Uterus (tissue), 2 donors: ENCODE results near the gene HPSE2.

Experiments used
- POLR2A ChIP-seq, 2 donors: fragments of 450-650 bp; IDR thresholded peaks; one replicate each; pipeline ENCODE4 v1.6.1; 2016; ENCODE audit warnings: antibody characterized with exemption in 2 of 2, mild to moderate bottlenecking in 1 of 2, moderate library complexity in 1 of 2
- TF ChIP-seq, protein P1 (sequence below), 4 experiments: fragments of 200-600 bp in 2 of 4; fragments of 450-650 bp in 2 of 4; sonication (generic) in 2 of 4; IDR thresholded peaks; one replicate each; pipeline ENCODE4 v1.5.1; 2016 to 2019; ENCODE audit warnings: antibody characterized with exemption in 4 of 4, mild to moderate bottlenecking in 2 of 4, moderate library complexity in 1 of 4

GRCh38 chr10:98920360-98920759, 315.3 kb downstream of the HPSE2 start:
- TF ChIP-seq, protein P1, sequence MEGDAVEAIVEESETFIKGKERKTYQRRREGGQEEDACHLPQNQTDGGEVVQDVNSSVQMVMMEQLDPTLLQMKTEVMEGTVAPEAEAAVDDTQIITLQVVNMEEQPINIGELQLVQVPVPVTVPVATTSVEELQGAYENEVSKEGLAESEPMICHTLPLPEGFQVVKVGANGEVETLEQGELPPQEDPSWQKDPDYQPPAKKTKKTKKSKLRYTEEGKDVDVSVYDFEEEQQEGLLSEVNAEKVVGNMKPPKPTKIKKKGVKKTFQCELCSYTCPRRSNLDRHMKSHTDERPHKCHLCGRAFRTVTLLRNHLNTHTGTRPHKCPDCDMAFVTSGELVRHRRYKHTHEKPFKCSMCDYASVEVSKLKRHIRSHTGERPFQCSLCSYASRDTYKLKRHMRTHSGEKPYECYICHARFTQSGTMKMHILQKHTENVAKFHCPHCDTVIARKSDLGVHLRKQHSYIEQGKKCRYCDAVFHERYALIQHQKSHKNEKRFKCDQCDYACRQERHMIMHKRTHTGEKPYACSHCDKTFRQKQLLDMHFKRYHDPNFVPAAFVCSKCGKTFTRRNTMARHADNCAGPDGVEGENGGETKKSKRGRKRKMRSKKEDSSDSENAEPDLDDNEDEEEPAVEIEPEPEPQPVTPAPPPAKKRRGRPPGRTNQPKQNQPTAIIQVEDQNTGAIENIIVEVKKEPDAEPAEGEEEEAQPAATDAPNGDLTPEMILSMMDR (IDR thresholded peaks at IDR 0.05) = no peak
- TF ChIP-seq POLR2A (IDR thresholded peaks at IDR 0.05) = no peak
